Measurements from ENCODE around the gene WDR83. TPM values are rescaled to one million over a fixed set of nuclear protein-coding genes. Genes with fewer than 3 reads are reported as not detected.

The WDR83 gene, protein sequence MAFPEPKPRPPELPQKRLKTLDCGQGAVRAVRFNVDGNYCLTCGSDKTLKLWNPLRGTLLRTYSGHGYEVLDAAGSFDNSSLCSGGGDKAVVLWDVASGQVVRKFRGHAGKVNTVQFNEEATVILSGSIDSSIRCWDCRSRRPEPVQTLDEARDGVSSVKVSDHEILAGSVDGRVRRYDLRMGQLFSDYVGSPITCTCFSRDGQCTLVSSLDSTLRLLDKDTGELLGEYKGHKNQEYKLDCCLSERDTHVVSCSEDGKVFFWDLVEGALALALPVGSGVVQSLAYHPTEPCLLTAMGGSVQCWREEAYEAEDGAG
- total RNA-seq (2014; rRNA removed; shearing (Covaris generic)) (12.5 and 31.6 TPM in 2 replicates), polyA plus RNA-seq (2016; fragmentation: Nextera tagmentation; extraction: Ambion mirVana) (18.5 and 18.6 TPM in 2 replicates)
- long read RNA-seq, transcript WDR83-201 (11 exons, 1,457 nt) = major isoform, 18 of 33 reads
- long read RNA-seq, partial matches to known transcripts = 12 of 33 reads
- long read RNA-seq, other reads (novel, unspliced or antisense) = 3 of 33 reads

DNA sequence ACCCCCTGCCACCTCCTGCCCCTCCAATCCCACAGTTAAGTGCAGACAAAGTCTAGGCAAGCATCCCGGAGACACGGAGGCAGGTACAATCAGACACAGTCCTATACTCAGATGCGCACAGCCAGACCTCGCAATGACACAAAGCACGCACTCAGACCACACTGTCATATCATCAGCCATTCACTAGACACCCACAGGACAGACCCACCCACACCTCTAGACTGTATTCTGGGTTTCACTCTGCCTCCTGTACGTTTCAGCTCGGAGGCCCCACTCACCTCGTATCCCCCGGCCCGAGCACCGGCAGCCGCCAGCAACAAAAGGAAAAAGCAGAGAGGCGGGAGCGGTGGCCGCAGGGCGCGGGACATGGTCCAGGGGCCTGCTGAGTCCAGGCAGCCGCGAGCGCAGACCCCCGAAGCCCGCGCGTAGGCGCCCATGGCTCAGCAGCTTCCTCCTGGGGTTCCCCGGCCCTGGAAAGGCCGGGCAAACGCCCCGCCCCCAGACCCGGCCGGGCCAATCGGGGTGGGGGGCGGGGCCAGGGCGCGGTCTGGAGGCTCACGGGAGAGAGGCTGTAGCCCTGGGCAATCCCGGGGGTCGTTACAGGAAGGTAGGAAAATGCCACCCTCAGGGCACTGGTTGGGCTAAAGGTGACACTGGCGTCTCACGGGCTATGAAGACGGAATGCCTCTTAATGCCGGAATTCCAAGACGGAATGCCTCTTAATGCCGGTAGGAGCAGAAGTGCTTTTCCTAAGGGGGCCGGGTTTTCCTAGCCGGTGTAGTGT lies at the start of gene WDR83, which contains the start of gene MAN2B1:
Gene WDR83 (plus strand): TSS at position 543 of the 784 bp plus-strand sequence. CDS start 2,984 bp downstream, outside the sequence.
Gene MAN2B1 (minus strand): TSS at position 478 of the 784 bp plus-strand sequence. CDS start 41 bp downstream, at position 437.
- peaks cover 29% of the 10 kb centered on the region for H3K79me2 ChIP-seq (replicated peaks; ENCODE audit: insufficient read depth)
- Mint-ChIP-seq H3K4me1 (peaks cover 29% of the 10 kb centered on the region), H3K9me3 (no peaks in the 10 kb centered on the region; the same call in 2 of the 3 replicates), H3K27ac (peak within 1 kb of the TSS; percentile 94), H3K36me3 (ENCODE audit: low read depth) (peaks cover 15% of the 10 kb centered on the region), H3K27me3 (ENCODE audit: insufficient read depth, low read depth, poor library complexity) (peaks cover 25% of the 10 kb centered on the region), H3K4me3 (peak within 1 kb of the TSS; percentile 97)
- peaks cover 21% of the 10 kb centered on the region; the same call in 1 of the 2 replicates for H3F3A ChIP-seq (replicated peaks; ENCODE audit: low read depth)
- peaks cover 17% of the 10 kb centered on the region for H3K4me1 ChIP-seq (ENCODE audit: insufficient read depth)
- peak within 1 kb of the TSS; percentile 98 for H2AFZ ChIP-seq
- no peaks in the 10 kb centered on the region for H3K27me3 ChIP-seq (ENCODE audit: insufficient read depth)
- peak within 1 kb of the TSS; percentile 81; the same call in 1 of the 2 replicates for H3K27ac ChIP-seq (ENCODE audit: low read depth)
- no peaks in the 10 kb centered on the region for H3K9me2 ChIP-seq (ENCODE audit: insufficient read depth)
- no peaks in the 10 kb centered on the region; the same call in 1 of the 2 replicates for H4K20me1 ChIP-seq (replicated peaks; ENCODE audit: insufficient read depth)
- ATAC-seq (peak; percentile 75), DNase-seq (ENCODE audit: low spot score) (peak; percentile 94)
- no peaks in the 10 kb centered on the region for H3K36me3 ChIP-seq (ENCODE audit: insufficient read depth)
- peak within 1 kb of the TSS; percentile 98 for H3K4me2 ChIP-seq
- TF ChIP-seq JUNB (IDR thresholded peaks at IDR 0.05; ENCODE audit: unreplicated experiment) (no peak), POLR2AphosphoS5 (IDR thresholded peaks at IDR 0.05; ENCODE audit: low read depth) (peak; percentile 89)
- H3K4me3 ChIP-seq = peak within 1 kb of the TSS; percentile 95

DNA sequence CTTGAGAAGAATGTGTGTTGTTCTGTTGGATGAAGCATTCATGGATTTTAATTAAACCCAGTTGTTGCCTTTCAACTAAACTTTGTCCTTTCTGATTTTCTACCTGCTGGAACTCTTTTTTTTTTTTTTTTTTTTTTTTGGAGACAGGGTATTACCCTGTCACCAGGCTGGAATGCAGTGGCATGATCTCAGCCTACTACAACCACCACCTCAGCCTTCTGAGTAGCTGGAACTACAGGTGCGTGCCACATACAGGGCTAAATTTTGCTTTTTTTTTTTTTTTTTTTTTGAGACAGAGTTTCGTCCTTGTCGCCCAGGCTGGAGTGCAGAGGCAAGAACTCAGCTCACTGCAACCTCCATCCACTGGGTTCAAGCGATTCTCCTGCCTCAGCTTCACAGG lies 49.0 kb upstream of the WDR83 start:
- Histone ChIP-seq H3K4me1 (ENCODE audit: insufficient read depth) (no peaks in the 10 kb centered on the region), H4K20me1 (replicated peaks; ENCODE audit: insufficient read depth) (peaks cover 19% of the 10 kb centered on the region), H3K4me2 (no peak overlapping the region), H3K79me2 (replicated peaks; ENCODE audit: insufficient read depth) (peaks cover 90% of the 10 kb centered on the region), H3K9me2 (ENCODE audit: insufficient read depth) (no peaks in the 10 kb centered on the region), H3K4me3 (no peak overlapping the region), H2AFZ (no peak overlapping the region), H3K27ac (ENCODE audit: low read depth) (no peak overlapping the region), H3K27me3 (ENCODE audit: insufficient read depth) (no peaks in the 10 kb centered on the region), H3F3A (replicated peaks; ENCODE audit: low read depth) (no peaks in the 10 kb centered on the region), H3K36me3 (ENCODE audit: insufficient read depth) (0 out of 2 replicates have a peak, but pooled peaks cover 7% of the 10 kb centered on the region)
- ATAC-seq (no peak), DNase-seq (ENCODE audit: low spot score) (no peak)
- no peak overlapping the region for H3K4me3 Mint-ChIP-seq
- no peaks in the 10 kb centered on the region for H3K4me1 Mint-ChIP-seq
- H3K9me3 Mint-ChIP-seq = peaks cover 15% of the 10 kb centered on the region
- peaks cover 57% of the 10 kb centered on the region for H3K36me3 Mint-ChIP-seq (ENCODE audit: low read depth)
- peaks cover 8% of the 10 kb centered on the region for H3K27me3 Mint-ChIP-seq (ENCODE audit: insufficient read depth, low read depth, poor library complexity)
- no peak overlapping the region for H3K27ac Mint-ChIP-seq
- TF ChIP-seq ZNF462 (CRISPR knock-in tag; IDR thresholded peaks at IDR 0.05) = no peak
- TF ChIP-seq ETS1 (IDR thresholded peaks at IDR 0.05) = no peak
- no peak for TF ChIP-seq POLR2AphosphoS5 (IDR thresholded peaks at IDR 0.05; ENCODE audit: low read depth)
- no peak for TF ChIP-seq EZH2 (IDR thresholded peaks at IDR 0.05; ENCODE audit: low read depth, unreplicated experiment)
- no peak for TF ChIP-seq STAT1 (IDR thresholded peaks at IDR 0.05; ENCODE audit: unreplicated experiment)
- TF ChIP-seq NANOG (IDR thresholded peaks at IDR 0.05; ENCODE audit: borderline replicate concordance) = no peak
- no peak for TF ChIP-seq EZH2phosphoT487 (IDR thresholded peaks at IDR 0.05; ENCODE audit: unreplicated experiment)
- TF ChIP-seq, protein P1, sequence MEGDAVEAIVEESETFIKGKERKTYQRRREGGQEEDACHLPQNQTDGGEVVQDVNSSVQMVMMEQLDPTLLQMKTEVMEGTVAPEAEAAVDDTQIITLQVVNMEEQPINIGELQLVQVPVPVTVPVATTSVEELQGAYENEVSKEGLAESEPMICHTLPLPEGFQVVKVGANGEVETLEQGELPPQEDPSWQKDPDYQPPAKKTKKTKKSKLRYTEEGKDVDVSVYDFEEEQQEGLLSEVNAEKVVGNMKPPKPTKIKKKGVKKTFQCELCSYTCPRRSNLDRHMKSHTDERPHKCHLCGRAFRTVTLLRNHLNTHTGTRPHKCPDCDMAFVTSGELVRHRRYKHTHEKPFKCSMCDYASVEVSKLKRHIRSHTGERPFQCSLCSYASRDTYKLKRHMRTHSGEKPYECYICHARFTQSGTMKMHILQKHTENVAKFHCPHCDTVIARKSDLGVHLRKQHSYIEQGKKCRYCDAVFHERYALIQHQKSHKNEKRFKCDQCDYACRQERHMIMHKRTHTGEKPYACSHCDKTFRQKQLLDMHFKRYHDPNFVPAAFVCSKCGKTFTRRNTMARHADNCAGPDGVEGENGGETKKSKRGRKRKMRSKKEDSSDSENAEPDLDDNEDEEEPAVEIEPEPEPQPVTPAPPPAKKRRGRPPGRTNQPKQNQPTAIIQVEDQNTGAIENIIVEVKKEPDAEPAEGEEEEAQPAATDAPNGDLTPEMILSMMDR (conservative IDR thresholded peaks at IDR 0.05; ENCODE audit: low read depth in 2 of 2) = no peak
- TF ChIP-seq JUNB (IDR thresholded peaks at IDR 0.05; ENCODE audit: unreplicated experiment) = no peak
